HFFc6 (cell line): Measurements from ENCODE around the gene CAPN8. TPM values are rescaled to one million over a fixed set of nuclear protein-coding genes. Genes with fewer than 3 reads are reported as not detected.

Experiments
- DNase-seq: peaks from one replicate; pipeline ENCODE4 v3.0.0-alpha.2; 2018
- H3K27ac Mint-ChIP-seq: 2 replicates; pipeline ENCODE4 v1.8.0; 2020; ENCODE audit warnings: mild to moderate bottlenecking, mixed read lengths
- H3K27me3 Mint-ChIP-seq: 2 replicates; pipeline ENCODE4 v1.8.0; 2021; ENCODE audit warnings: mild to moderate bottlenecking, moderate library complexity, mixed read lengths; ENCODE audit not compliant: insufficient read depth
- H3K36me3 Mint-ChIP-seq: 2 replicates; pipeline ENCODE4 v1.8.0; 2021; ENCODE audit warnings: low read depth, mixed read lengths
- H3K4me1 Mint-ChIP-seq: 2 replicates; pipeline ENCODE4 v1.8.0; 2020; ENCODE audit warnings: low read depth, mixed read lengths
- H3K4me3 Mint-ChIP-seq: 2 replicates; pipeline ENCODE4 v1.8.0; 2020; ENCODE audit warnings: mild to moderate bottlenecking, moderate library complexity, mixed read lengths
- H3K9me3 Mint-ChIP-seq: 2 replicates; pipeline ENCODE4 v1.8.0; 2020; ENCODE audit warnings: mild to moderate bottlenecking, mixed read lengths
- CTCF ChIP-seq: fragments of 200-600 bp; sonication (generic); IDR thresholded peaks from 2 replicates; pipeline ENCODE4 v1.5.0; 2021; ENCODE audit warnings: antibody characterized with exemption, mild to moderate bottlenecking
- total RNA-seq, 6 experiments: library from RNA; stranded (reverse); fragmentation: NEBNext Ultra II Directional; extraction: Animal tissue kit (Norgen Biotek cat#: 25700); gene quantifications; 2 replicates in 1 of 6; 3 replicates in 5 of 6; pipeline ENCODE4 v1.2.3, GENCODE V29; 2021

Gene CAPN8
- total RNA-seq, 6 experiments from 2014 or later = not detected

- Mint-ChIP-seq H3K27ac (no peak overlapping the region), H3K36me3 (no peaks in the 10 kb centered on the region), H3K4me3 (no peak overlapping the region), H3K27me3 (peaks cover 22% of the 10 kb centered on the region), H3K4me1 (no peaks in the 10 kb centered on the region), H3K9me3 (no peaks in the 10 kb centered on the region)
- peak; percentile 36 for DNase-seq
- peak; percentile 81 for TF ChIP-seq CTCF
These were observed 18.3 kb upstream of the CAPN8 start for GRCh38 chr1:223683586-223684487.

- TF ChIP-seq CTCF = no peak
- no peak for DNase-seq
- Mint-ChIP-seq H3K27ac (no peak overlapping the region), H3K4me1 (no peaks in the 10 kb centered on the region), H3K4me3 (no peak overlapping the region), H3K36me3 (no peaks in the 10 kb centered on the region), H3K9me3 (no peaks in the 10 kb centered on the region), H3K27me3 (peaks cover 17% of the 10 kb centered on the region)
These were observed 17.0 kb upstream of the CAPN8 start for GRCh38 chr1:223682502-223682901.

GRCh38 chr1:223680188-223680587 is 14.7 kb upstream of the CAPN8 start:
- TF ChIP-seq CTCF = no peak
- H3K27me3 Mint-ChIP-seq = peaks cover 11% of the 10 kb centered on the region

GRCh38 chr1:223678841-223679240 is 13.3 kb upstream of the CAPN8 start:
- Mint-ChIP-seq H3K4me1 (no peaks in the 10 kb centered on the region), H3K4me3 (no peak overlapping the region), H3K27ac (no peak overlapping the region), H3K9me3 (no peaks in the 10 kb centered on the region; the same call in 1 of the 2 replicates), H3K36me3 (no peaks in the 10 kb centered on the region), H3K27me3 (peaks cover 13% of the 10 kb centered on the region)
- no peak for DNase-seq
- TF ChIP-seq CTCF = no peak

More at GRCh38 chr1:223680188-223680587, 14.7 kb upstream of the CAPN8 start:
- H3K4me3 Mint-ChIP-seq = no peak overlapping the region
- no peak overlapping the region for H3K27ac Mint-ChIP-seq
- H3K36me3 Mint-ChIP-seq = no peaks in the 10 kb centered on the region
- no peak for DNase-seq
- H3K4me1 Mint-ChIP-seq = no peaks in the 10 kb centered on the region
- no peaks in the 10 kb centered on the region for H3K9me3 Mint-ChIP-seq

- Mint-ChIP-seq H3K4me3 (no peak overlapping the region), H3K4me1 (peaks cover 16% of the 10 kb centered on the region), H3K27me3 (peaks cover 16% of the 10 kb centered on the region), H3K9me3 (no peaks in the 10 kb centered on the region; the same call in 1 of the 2 replicates), H3K36me3 (no peaks in the 10 kb centered on the region), H3K27ac (no peak overlapping the region)
- TF ChIP-seq CTCF = no peak
- DNase-seq = no peak
These were observed 8.8 kb upstream of the CAPN8 start for GRCh38 chr1:223674119-223674890.
